Stimulated activated CD4-positive, alpha-beta T cell treated with anti-CD3 and anti-CD28 coated beads, Interleukin-4, amount 100 ng/mL, for 1 hour (primary cell): ENCODE measurements around the gene EBI3.
"Not testable (repeated sequence)": the region's sequence is repeated elsewhere in the genome, so short reads cannot be mapped to it uniquely, and the experiment has no call there.

Experiments used
- DNase-seq: peaks from one replicate; pipeline ENCODE4 v3.0.0-alpha.2; 2020

Gene EBI3

GRCh38 chr19:4200940-4201542 lies 28.3 kb upstream of the EBI3 start:
- DNase-seq: no peak

DNA sequence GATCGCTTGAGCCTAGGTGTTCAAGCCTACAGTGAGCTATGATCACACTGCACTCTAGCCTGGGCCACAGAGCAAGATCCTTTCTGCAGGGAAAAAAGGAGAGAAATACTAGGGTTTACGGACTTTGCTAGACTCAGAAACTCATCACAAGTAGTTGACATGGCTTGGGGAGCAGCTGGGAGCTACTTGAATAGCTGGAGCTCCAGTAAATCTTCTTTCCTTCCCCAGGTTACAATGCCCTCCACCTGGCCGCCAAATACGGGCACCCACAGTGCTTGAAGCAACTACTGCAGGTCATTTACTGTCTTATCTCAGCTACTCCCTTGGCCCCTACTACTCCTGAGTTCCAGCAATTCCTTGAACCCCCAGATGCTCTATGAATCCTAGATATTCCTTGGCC lies 27.5 kb upstream of the EBI3 start:
- no peak for DNase-seq

DNA sequence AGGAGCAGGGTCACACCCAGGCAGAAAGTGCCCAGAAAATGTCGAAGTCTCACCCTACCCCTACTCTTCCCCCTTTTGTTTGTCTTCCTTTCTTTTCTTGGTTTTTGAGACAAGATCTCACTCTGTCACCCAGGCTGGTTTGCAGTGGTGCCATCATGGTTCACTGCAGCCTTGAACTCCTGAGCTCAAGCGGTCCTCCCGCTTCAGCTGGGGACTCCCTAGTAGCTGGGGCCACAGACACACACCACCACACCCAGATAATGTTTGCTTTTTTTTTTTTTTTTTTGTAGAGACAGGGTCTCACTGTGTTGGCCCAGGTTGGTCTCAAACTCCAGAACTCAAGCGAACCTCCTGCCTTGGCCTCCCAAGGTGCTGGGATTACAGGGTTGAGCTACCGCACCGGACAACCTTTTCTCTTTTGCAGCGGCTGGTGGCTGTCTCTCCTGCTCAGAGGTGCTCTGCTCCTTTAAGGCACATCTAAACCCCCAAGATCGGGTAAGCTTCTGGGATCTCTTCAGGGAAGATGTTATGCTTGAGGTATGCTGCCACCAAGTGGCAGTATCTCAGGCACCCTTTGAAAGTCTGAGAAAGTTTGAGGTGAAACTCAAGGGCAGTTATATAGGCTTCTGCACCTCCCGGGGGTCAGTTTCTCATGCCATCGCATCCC lies 22.4 kb upstream of the EBI3 start:
- DNase-seq: no peak

GRCh38 chr19:4208385-4209094 lies 20.8 kb upstream of the EBI3 start:
- no peak for DNase-seq

- DNase-seq: no peak
These were observed 19.1 kb upstream of the EBI3 start for GRCh38 chr19:4210166-4210731.

DNA sequence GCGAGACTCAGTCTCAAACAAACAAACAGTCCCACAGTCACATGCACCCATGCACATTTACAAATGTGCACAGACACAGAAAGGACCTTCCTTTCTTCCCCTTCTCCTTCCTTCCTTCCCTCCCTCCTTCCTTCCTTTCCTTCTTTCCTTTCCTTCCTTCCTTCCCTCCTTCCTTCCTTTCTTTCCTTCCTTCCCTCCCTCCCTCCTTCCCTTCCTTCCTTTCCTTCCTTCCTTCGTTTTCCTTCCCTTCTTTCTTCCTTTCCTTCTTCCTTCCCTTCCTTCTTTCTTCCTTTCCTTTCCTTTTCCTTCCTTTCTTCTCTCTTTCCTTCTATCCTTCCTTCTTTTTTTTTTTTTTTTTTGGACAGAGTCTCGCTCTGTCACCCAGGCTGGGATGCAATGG lies 16.2 kb upstream of the EBI3 start:
- DNase-seq: no peak

DNA sequence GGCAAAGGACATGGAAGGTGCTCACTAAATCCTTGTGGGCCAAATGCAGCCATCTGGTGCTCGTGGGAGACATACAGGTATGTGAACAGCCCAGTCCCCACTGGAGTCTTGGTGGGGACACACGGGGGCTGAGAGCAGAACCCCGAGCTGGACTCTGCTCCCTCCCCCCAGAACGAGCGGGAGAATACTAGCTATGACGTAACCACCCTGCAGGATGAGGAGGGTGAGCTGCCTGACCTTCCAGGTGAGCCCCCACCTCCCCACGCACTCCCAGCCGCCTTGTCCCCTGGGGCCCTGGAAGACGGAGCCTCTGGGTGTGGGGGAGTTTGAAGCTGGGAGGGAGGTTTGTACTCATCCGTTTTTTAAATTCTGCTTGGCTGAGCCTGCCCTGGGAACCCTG lies 13.5 kb upstream of the EBI3 start:
- no peak for DNase-seq

DNA sequence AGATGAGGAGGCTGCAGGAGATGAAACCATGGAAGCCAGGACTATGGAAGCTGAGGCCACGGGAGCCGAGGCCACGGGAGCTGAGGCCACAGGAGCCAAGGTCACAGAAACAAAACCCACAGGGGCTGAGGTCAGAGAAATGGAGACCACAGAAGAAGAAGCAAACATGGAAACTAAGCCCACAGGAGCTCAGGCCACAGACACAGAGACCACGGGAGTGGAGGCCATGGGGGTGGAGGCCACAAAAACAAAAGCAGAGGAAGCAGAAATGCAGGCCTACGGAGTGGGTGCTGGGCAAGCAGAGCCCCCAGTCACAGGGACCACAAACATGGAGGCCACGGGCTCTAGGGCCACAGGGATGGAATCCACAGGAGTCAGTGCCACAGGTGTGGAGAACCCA lies 12.5 kb upstream of the EBI3 start:
- no peak for DNase-seq

DNA sequence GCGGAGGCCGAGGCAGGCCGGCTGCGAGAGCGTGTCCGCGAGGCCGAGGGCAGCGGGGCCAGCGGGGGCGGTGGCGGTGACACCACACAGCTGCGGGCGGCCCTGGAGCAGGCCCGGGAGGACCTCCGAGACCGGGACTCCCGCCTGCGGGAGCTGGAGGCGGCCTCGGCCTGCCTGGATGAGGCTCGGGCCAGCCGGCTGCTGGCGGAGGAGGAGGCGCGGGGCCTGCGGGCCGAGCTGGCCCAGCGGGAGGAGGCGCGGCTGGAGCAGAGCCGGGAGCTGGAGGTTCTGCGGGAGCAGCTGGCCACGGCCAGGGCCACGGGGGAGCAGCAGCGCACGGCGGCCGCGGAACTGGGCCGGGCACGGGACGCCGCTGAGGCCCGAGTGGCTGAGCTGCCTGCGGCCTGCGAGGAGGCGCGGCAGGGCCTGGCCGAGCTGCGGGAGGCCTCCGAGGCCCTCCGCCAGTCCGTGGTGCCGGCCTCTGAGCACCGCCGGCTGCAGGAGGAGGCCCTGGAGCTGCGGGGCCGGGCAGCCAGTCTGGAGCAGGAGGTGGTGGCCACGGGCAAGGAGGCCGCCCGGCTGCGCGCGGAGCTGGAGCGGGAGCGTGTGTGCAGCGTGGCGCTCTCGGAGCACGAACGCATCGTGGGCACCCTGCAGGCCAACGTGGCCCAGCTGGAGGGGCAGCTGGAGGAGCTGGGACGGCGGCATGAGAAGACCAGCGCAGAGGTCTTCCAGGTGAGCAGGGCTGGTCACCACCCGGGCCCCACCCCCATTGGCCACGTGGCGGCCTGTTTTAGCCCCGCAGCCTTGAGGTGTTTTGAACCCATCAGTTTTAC lies 11.7 kb upstream of the EBI3 start:
- no peak for DNase-seq

DNA sequence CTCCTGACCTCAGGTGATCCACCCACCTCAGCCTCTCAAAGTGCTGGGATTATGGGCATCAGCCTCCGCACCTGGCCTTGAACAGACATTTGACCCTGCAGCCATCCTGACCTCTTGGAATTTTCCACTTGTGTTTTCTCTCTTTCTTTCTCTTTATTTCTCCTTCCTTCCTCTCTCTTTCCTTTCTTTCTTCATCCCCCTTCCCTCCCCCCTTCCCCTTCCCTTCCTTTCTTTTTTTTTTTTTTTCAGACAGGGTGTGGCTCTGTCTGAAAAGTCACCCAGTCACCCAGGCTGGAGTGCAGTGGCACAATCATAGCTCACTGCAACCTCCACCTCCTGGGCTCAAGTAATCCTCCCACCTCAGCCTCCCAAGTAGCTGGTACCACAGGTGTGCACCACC lies 10.8 kb upstream of the EBI3 start:
- DNase-seq: not testable (repeated sequence)

- no peak for DNase-seq
These were observed 9.1 kb upstream of the EBI3 start for GRCh38 chr19:4220188-4220587.

DNA sequence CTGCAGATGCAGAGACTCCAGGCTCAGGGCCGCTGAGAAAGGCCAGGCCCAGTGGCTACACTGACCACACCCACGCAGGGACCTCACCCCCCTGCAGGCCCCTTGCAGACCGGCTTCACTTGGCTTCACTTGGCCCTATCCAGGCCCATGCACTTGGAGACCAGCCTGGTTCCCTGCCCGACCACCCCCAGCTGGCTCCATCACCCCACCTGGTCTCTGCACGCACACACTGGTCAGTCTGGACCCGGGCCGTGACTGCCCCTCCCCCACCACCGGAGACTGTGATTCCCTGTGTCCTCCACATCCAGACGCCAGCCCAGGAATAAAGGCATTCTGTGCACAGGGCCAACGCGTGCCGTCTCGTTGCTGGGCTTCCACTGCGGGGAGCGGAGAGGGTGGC lies 4.9 kb upstream of the EBI3 start:
- no peak for DNase-seq

GRCh38 chr19:4225885-4226284 lies 3.4 kb upstream of the EBI3 start:
- DNase-seq: no peak

DNA sequence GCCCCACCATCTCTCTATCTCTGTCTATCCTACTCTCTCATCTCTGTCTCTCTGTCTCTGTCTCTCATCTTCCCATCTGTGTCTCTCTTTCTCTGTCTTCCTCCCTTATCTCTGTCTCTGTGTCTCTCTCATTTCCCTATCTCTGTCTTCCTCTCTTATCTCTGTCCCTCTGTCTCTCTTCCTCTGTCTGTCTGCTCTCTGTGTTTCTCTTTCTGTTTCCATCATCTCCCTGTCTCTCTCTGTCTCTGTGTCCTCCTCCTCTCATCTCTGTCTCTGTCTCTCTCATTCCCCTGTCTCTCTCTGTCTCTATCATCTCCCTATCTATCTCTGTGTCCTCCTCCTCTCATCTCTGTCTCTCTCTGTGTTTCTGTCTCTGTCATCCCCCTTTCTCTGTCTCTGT lies 1.6 kb upstream of the EBI3 start:
- no peak for DNase-seq

DNA sequence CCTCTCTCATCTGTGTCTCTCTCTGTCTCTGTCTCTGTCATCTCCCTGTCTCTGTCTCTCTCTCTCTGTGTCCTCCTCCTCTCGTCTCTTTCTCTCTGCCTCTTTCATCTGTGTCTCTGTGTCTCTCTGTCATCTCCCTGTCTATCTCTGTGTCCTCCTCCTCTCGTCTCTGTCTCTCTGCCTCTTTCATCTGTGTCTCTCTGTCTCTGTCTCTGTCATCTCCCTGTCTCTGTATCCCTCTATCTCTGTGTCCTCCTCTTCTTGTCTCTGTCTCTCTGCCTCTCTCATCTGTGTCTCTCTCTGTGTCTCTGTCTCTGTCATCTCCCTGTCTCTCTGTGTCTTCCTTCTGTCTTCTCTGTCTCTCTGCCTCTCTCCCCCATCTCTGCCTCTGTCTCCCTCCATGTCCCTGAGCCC lies 551 bp upstream of the EBI3 start:
- no peak for DNase-seq

GRCh38 chr19:4230237-4230636 lies 914 bp downstream of the EBI3 start:
- DNase-seq: not testable (repeated sequence)

DNA sequence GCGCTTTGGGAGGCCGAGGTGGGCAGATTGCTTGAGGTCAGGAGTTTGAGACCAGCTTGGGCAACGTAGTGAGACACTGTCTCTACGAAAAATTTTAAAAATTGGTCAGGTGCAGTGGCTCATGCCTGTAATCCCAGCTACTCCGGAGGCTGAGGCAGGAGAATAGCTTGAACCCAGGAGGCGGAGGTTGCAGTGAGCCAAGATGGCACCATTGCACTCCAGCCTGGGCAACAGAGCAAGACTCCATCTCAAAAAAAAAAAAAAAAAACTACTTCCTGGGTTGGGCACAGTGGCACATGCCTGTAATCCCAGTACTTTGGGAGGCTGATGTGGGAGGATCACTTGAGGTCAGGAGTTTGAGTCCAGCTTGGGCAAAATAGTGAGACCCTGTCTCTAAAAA lies 2.2 kb downstream of the EBI3 start:
- not testable (repeated sequence) for DNase-seq

DNA sequence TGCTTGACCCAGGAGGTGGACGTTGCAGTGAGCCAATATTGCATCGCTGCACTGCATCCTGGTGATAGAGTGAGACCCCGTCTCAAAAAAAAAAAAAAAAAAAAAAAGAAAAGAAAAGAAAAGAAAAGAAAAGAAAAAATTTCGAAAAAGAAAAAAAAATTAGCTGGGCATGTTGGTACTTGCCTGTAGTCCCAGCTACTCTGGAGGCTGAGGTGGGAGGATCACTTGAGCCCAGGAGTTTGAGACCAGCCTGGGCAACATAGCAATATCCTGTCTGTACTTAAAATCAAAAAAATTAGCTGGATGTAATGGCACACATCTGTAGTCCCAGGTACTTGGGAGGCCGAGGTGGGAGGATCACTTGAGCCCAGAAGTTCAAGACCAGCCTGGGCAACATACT lies 2.8 kb downstream of the EBI3 start:
- DNase-seq: not testable (repeated sequence)

GRCh38 chr19:4232614-4233281 lies 3.4 kb downstream of the EBI3 start:
- no peak for DNase-seq

GRCh38 chr19:4233282-4233853 lies 4.0 kb downstream of the EBI3 start:
- DNase-seq: peak; percentile 72

DNA sequence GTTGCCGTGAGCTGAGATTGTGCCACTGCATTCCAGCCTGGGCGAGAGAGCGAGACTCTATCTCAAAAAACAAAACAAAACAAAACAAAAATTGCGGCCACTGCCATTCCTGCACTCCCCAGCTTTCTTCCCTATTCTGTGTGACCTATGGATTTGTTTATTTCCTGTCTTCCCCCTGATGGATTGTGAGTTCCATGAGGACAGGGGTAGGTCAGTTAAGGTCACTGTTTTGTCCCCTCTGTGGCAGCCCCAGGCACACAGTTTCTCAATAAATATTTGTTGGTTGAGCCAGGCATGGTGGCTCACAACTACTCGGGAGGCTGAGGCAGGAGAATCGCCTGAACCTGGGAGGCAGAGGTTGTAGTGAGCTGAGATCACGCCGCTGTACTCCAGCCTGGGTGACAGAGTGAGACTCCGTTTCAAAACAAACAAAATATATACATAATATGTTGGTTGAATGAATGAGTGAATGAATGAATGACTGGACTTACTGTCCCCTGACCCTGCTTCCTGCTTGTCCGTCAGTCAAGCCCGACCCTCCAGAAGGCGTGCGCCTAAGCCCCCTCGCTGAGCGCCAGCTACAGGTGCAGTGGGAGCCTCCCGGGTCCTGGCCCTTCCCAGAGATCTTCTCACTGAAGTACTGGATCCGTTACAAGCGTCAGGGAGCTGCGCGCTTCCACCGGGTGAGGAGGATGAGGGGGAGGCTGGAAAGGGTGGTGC lies 5.0 kb downstream of the EBI3 start:
- no peak for DNase-seq

- no peak for DNase-seq
These were observed 5.5 kb downstream of the EBI3 start for GRCh38 chr19:4234862-4235201.
